HG03139 (cell line): ENCODE results near the gene SPTBN2.

ENCODE experiments used
- ATAC-seq: cut with Tn5 transposase; IDR thresholded peaks from one replicate; pipeline ENCODE4 v1.9.1; 2021; ENCODE audit not compliant: unreplicated experiment

Gene SPTBN2

DNA sequence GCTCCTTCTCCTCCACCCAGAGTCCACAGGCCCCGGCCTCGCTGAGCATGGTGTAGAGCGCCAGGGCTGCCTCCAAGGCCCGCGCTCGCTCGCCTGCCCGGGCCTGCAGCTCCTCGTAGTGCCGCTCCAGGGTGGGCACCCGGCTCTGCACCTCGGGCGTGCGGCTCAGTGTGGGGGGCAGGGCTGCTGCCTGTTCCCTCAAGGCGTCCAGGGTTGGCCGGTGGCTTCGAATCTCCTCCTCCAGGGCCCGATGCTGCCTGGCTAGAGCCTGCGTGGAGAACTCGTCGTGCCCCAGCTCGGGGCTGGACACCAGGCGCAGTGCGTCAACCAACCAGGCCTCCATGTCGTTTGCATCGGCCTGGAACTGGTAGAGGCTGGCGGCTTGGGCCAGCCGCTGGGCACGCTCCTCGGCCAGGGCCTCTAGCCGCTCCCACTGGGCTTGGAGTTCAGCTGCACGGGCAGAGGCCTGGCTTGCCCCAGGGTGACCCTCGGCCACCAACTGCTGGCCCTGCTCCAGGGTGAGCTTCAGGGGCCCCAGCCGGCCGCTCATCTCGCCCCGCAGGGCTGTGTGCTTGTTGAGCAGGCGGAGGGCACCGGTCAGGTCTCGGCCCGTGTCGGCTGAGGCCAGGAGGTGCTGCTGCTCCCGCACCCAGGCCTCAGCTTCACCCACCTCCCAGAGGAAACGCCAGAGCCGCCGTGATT, 24.2 kb downstream of the SPTBN2 start:
- no peak for ATAC-seq

- no peak for ATAC-seq
Observed at GRCh38 chr11:66701432-66702240, 27.4 kb downstream of the SPTBN2 start.

GRCh38 chr11:66700742-66701141, 28.3 kb downstream of the SPTBN2 start:
- ATAC-seq = no peak

GRCh38 chr11:66700337-66700736, 28.7 kb downstream of the SPTBN2 start:
- ATAC-seq = no peak

- no peak for ATAC-seq
Observed at GRCh38 chr11:66698491-66698890, 30.5 kb downstream of the SPTBN2 start.

GRCh38 chr11:66697988-66698387, 31.0 kb downstream of the SPTBN2 start:
- ATAC-seq = no peak

GRCh38 chr11:66696146-66696545, 32.9 kb downstream of the SPTBN2 start:
- no peak for ATAC-seq

GRCh38 chr11:66694732-66695207, 34.2 kb downstream of the SPTBN2 start:
- no peak for ATAC-seq

DNA sequence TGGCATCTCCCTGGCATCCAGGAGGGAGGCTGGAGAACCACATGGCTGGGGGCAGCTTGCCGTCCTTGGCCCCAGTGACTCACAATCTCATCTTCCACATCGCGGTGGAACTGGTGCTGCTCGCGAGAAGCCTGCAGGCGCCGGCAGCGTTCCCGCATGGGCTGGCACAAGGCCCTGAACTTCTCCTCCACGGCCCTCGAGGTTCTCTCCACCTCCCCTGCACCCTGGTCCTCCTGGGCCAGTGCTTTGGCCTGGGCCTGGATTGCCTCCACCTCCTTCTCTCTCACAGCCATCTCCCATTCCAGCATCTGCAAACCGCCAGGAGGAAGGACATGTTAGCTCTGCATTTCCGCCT, 35.0 kb downstream of the SPTBN2 start:
- no peak for ATAC-seq

GRCh38 chr11:66693356-66694055, 35.5 kb downstream of the SPTBN2 start:
- ATAC-seq = no peak

DNA sequence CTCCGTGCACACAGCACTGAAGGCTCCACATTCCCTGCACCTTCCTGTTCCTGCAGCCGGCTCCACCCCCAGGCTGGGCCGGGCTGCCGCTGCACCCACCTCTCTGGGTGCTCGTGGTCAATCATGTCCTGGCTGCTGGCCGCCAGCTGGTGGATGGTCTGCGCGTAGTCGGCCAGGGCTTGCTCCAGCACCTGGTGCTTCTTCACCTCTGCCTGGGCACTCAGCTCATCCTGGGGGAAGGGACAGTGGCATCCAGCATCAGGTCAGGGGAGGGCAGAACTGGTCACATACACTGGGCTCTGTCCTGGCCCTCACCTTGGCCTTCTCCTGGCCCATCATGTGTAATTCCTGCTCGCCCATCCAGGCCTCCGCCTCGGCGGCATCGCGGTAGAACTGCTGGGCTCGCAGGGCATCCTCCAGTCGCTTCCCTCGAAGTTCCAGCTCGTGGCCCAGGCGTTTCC, 36.1 kb downstream of the SPTBN2 start:
- ATAC-seq = no peak

DNA sequence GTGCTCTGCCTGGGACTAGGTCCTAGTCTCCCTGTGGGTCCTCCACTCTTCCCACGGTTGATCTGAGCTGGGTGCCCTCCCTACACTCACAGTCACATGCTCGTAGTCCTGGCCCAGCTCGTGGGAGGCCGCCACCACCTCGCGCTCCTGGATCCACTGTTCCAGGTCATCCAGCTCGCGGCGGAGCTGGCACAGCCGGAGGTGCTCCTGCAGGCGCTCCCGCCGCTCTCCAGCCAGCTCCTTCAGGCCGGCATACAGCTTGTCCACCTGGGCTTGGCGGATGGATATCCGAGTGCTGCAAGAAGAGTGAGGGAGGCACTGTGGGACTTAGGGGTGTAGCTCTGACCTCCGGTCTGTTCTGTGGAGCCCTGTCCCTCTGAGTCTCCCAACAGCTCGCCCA, 36.6 kb downstream of the SPTBN2 start:
- ATAC-seq = no peak

DNA sequence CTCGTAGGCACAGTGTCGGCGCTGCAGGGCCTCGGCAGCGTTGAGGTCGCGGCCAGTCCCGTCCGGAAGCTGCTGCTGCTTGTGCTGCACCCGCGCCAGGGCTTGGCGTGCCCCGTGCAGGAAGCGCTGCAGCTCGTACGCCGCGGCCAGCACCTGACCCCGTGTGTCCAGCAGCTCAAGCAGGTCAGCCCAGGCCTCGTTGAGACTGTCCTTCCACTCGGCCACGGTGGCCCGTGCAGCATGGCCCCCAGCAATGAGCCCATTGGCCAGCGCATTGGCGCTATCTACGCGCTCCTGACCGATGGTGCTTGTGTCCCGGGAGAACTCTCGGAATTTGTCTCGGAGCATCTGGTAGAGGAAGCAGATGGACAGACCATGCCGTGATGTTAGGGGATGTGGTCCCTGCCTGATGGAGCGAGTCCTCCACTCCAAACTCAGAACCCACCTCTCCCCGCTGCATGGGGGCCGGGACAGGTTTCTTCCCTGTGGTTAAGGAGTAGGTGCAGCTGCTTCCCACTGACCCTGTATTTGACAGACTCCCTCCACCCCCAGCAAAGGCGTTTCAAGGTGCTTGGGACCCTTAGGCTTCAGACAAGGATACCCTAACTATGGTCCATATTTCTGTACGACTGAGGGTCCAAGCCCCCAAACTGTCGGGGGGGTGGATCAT, 37.6 kb downstream of the SPTBN2 start:
- no peak for ATAC-seq

- ATAC-seq = no peak
Observed at GRCh38 chr11:66689661-66690590, 39.1 kb downstream of the SPTBN2 start.

DNA sequence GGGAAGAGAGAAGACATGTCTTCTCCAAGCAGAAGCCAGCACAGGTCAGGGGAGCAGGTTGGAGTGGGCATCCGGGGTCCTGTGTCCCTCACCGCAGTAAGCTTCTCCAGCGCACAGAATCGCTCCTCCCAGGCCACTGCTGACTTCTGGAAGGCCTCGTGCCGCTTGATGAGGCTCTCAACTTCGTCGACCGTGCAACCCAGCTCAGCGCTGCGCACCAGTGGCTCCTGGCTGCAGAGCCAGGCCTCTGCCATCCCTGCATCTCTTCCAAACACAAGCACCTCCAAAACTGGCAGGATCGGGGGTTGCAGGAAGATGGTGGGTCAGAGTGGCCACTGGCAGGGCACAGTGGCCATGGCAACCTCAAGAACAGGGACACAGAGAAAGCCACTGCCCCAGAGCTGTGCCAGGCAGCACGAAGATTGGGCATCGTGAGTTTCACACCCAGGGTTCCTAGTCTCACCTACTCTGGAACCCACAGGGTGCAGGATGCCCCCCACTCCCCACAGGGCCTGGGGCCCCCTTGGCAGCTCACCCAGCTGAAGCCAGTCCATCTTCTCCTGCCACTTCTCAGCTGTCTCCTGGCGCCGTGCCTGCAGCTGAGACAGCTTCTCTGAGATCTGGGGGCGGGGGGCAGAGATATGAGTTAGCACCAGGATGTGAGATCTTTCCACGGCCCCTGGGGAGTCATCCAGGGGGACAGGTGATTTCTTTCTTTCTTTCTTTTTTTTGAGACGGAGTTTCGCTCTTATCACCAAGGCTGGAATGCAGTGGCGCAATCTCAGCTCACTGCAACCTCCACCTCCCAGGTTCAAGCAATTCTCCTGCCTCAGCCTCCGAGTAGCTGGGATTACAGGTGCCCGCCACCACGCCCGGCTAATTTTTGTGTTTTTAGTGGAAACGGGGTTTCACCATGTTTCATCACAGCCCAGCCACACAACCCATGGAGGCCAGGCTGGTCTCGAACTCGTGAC, 40.2 kb downstream of the SPTBN2 start:
- no peak for ATAC-seq

GRCh38 chr11:66687831-66688281, 41.2 kb downstream of the SPTBN2 start:
- ATAC-seq = no peak

DNA sequence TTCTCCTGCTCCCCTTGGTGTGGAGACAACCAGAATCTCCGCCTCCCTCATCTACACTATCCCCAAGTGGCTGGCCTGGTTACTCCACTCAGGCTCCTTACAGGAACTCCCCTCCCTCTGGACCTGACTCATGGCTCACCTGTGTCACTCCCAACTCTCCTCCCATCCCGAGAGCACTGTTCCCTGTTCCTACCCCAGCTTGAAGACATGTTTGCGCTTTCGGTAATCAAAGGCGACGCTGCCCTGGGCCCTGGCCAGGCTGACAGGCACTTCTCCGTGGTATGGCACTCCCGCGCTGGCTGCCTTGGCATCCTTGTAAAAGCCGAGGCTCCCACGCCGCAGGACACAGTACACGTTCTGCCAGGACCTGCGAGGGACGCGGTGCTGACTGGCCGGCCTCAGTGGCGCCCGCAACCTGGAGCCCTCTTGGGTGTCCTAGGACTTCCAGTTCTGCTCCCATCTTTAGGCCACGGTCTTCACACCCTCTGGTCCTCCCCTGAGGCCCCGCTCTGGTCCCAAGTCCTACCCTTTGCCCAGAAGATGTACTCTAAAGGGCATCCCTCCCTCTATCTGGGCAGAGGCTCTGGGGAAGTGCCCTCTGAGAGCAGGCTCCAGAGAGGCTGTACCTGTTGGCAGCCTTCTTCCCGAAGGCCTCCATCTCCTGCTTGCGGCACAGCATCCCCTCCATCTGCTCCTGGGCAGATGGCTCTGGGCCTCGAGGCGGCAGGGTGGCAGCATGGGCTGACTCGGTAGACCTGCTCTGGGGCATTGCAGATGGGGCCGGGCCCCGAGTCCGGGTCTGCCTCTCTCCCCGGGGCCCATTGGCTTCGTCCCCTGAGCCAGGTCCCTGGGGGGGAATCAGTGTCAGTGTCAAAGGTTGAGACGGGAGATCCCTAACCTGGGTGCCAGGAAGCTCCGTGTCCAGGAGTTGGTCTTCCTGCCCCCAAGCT, 41.9 kb downstream of the SPTBN2 start:
- ATAC-seq = no peak
